H1 (cell line): Measurements from ENCODE around the gene MAPK14. TPM values are rescaled to one million over a fixed set of nuclear protein-coding genes. Genes with fewer than 3 reads are reported as not detected.

ENCODE experiments used
- CTCF ChIA-PET: fragments of 300-600 bp; sonication (Branson Sonifier 250); formaldehyde crosslinking; loops from one replicate; lab custom pipeline; 2021; ENCODE audit not compliant: partially characterized antibody; lab: Charles Lee
- POLR2A ChIA-PET: fragments of 300-600 bp; sonication (Branson Sonifier 250); formaldehyde crosslinking; loops from one replicate; lab custom pipeline; 2021; ENCODE audit warnings: inconsistent platforms; ENCODE audit not compliant: partially characterized antibody; lab: Charles Lee
- DNase-seq, 2 experiments: peaks; one replicate each; pipeline versions ENCODE4 v3.0.0 to v3.0.0-alpha.2; 2010 to 2022; ENCODE audit warnings: low spot score in 2 of 2, low read depth in 1 of 2, mixed read lengths in 1 of 2
- FAIRE-seq: peaks from 2 replicates; lab custom pipeline; 2011; peaks lifted over from hg19 to GRCh38; lab: Jason Lieb, UNC
- H2AFZ ChIP-seq: 2 replicates; pipeline ENCODE4 v1.8.1; 2012; ENCODE audit warnings: low read length, inconsistent platforms
- H2AK5ac ChIP-seq: 2 replicates; pipeline ENCODE4 v1.6.1; 2013; ENCODE audit warnings: low read depth, low read length
- H2BK120ac ChIP-seq: replicated peaks from 2 replicates; pipeline ENCODE3; 2013; ENCODE audit warnings: low read depth, low read length, inconsistent platforms
- H2BK12ac ChIP-seq: 2 replicates; pipeline ENCODE4 v1.6.1; 2013; ENCODE audit warnings: low read depth, low read length
- H2BK15ac ChIP-seq: 2 replicates; pipeline ENCODE4 v1.6.1; 2013; ENCODE audit warnings: low read length
- H2BK20ac ChIP-seq: 2 replicates; pipeline ENCODE4 v1.6.1; 2013; ENCODE audit warnings: low read length
- H2BK5ac ChIP-seq: 2 replicates; pipeline ENCODE4 v1.6.1; 2013; ENCODE audit warnings: low read depth, low read length
- H3K14ac ChIP-seq: 2 replicates; pipeline ENCODE4 v1.6.1; 2013; ENCODE audit warnings: inconsistent platforms; ENCODE audit not compliant: insufficient read length
- H3K18ac ChIP-seq: 2 replicates; pipeline ENCODE4 v1.6.1; 2013; ENCODE audit warnings: low read length; ENCODE audit errors: extremely low read depth
- H3K23ac ChIP-seq: 2 replicates; pipeline ENCODE4 v1.6.1; 2013; ENCODE audit warnings: inconsistent platforms; ENCODE audit not compliant: insufficient read length
- H3K23me2 ChIP-seq: 2 replicates; pipeline ENCODE4 v1.6.1; 2013; ENCODE audit warnings: low read depth, low read length
- H3K27ac ChIP-seq: 2 replicates; pipeline ENCODE4 v1.6.1; 2011; ENCODE audit warnings: low read depth, low read length, inconsistent platforms
- H3K27me3 ChIP-seq, 4 experiments: replicated peaks in 1 of 4; 1 replicate in 1 of 4; 2 replicates in 3 of 4; pipeline versions ENCODE4 v1.6.1 to v1.8.1; 2011 to 2013; ENCODE audit warnings: low read length in 3 of 4, mild to moderate bottlenecking in 3 of 4, inconsistent platforms in 2 of 4, mixed read lengths in 2 of 4, moderate library complexity in 1 of 4; ENCODE audit not compliant: control insufficient read depth in 3 of 4, insufficient read depth in 3 of 4; ENCODE audit errors: extremely low read depth in 1 of 4
- H3K36me3 ChIP-seq, 4 experiments: 2 replicates each; pipeline versions ENCODE4 v1.6.1 to v1.8.1; 2011 to 2013; ENCODE audit warnings: mild to moderate bottlenecking in 4 of 4, low read length in 3 of 4, moderate library complexity in 2 of 4, control low read depth in 1 of 4, inconsistent platforms in 1 of 4; ENCODE audit not compliant: insufficient read depth in 4 of 4, control insufficient read depth in 2 of 4
- H3K4ac ChIP-seq: replicated peaks from 2 replicates; pipeline ENCODE3; 2013; ENCODE audit warnings: low read length, low read depth, mixed read lengths, inconsistent platforms; ENCODE audit not compliant: insufficient read length
- H3K4me1 ChIP-seq, 4 experiments: replicated peaks in 1 of 4; 1 replicate in 1 of 4; 2 replicates in 3 of 4; pipeline versions ENCODE4 v1.6.1 to v1.8.1; 2011 to 2013; ENCODE audit warnings: low read length in 3 of 4, inconsistent platforms in 2 of 4, mixed read lengths in 1 of 4; ENCODE audit not compliant: insufficient read depth in 4 of 4, control insufficient read depth in 3 of 4
- H3K4me2 ChIP-seq, 2 experiments: 2 replicates each; pipeline versions ENCODE4 v1.6.1 to v1.8.1; 2011 to 2013; ENCODE audit warnings: low read depth in 2 of 2, low read length in 2 of 2, control low read depth in 1 of 2, inconsistent platforms in 1 of 2, mild to moderate bottlenecking in 1 of 2; ENCODE audit not compliant: insufficient read depth in 1 of 2
- H3K4me3 ChIP-seq, 4 experiments: fragments of 200-600, 300-600 bp in 1 of 4; sonication (generic), shearing (Covaris generic), sonication (Bioruptor Twin) in 1 of 4; 2 replicates each; pipeline versions ENCODE4 v1.5.1 to v1.8.1; 2011 to 2016; ENCODE audit warnings: low read length in 4 of 4, low read depth in 3 of 4, control low read depth in 2 of 4, inconsistent platforms in 2 of 4, mild to moderate bottlenecking in 2 of 4, mixed read lengths in 1 of 4, moderate library complexity in 1 of 4; ENCODE audit not compliant: insufficient read depth in 2 of 4; ENCODE audit errors: extremely low read depth in 1 of 4
- H3K56ac ChIP-seq: replicated peaks from 2 replicates; pipeline ENCODE3; 2013; ENCODE audit warnings: low read depth, mild to moderate bottlenecking, mixed read lengths, low read length, inconsistent platforms; ENCODE audit not compliant: insufficient read length
- H3K79me1 ChIP-seq: 2 replicates; pipeline ENCODE4 v1.6.1; 2013; ENCODE audit warnings: low read depth, low read length, control low read depth
- H3K79me2 ChIP-seq, 2 experiments: 2 replicates each; pipeline versions ENCODE4 v1.6.1 to v1.8.1; 2012 to 2013; ENCODE audit warnings: low read length in 2 of 2, mild to moderate bottlenecking in 2 of 2, inconsistent platforms in 1 of 2; ENCODE audit not compliant: insufficient read depth in 2 of 2, control insufficient read depth in 1 of 2
- H3K9ac ChIP-seq, 4 experiments: replicated peaks in 1 of 4; 1 replicate in 1 of 4; 2 replicates in 3 of 4; pipeline versions ENCODE4 v1.6.1 to v1.8.1; 2011 to 2013; ENCODE audit warnings: low read depth in 3 of 4, low read length in 3 of 4, control low read depth in 2 of 4, mild to moderate bottlenecking in 2 of 4, moderate library complexity in 2 of 4, inconsistent platforms in 1 of 4; ENCODE audit errors: extremely low read depth in 1 of 4
- H3K9me3 ChIP-seq, 2 experiments: 2 replicates each; pipeline versions ENCODE4 v1.6.1 to v1.8.1; 2012 to 2013; ENCODE audit warnings: mild to moderate bottlenecking in 2 of 2, moderate library complexity in 2 of 2, control low read depth in 1 of 2, inconsistent platforms in 1 of 2, low read depth in 1 of 2, low read length in 1 of 2, mixed read lengths in 1 of 2; ENCODE audit not compliant: insufficient read depth in 2 of 2
- H4K20me1 ChIP-seq, 2 experiments: replicated peaks in 1 of 2; 2 replicates each; pipeline versions ENCODE3 to v1.8.1; 2011 to 2013; ENCODE audit warnings: inconsistent platforms in 2 of 2, low read length in 2 of 2, mild to moderate bottlenecking in 1 of 2; ENCODE audit not compliant: insufficient read depth in 2 of 2, control insufficient read depth in 1 of 2
- H4K5ac ChIP-seq: 2 replicates; pipeline ENCODE4 v1.6.1; 2013; ENCODE audit warnings: low read length, low read depth, mixed read lengths, inconsistent platforms; ENCODE audit not compliant: insufficient read length
- H4K8ac ChIP-seq: 2 replicates; pipeline ENCODE4 v1.8.0; 2013; ENCODE audit warnings: mild to moderate bottlenecking, moderate library complexity, low read length, inconsistent platforms; ENCODE audit not compliant: insufficient read depth; ENCODE audit errors: extremely low read depth
- H4K91ac ChIP-seq: replicated peaks from 2 replicates; pipeline ENCODE3; 2013; ENCODE audit warnings: low read length, mixed read lengths, inconsistent platforms; ENCODE audit not compliant: insufficient read length
- CBX5 ChIP-seq: fragments of 300-800, 300-1000 bp; sonication (generic); IDR thresholded peaks from 2 replicates; pipeline ENCODE4 v1.7.1; 2016; ENCODE audit warnings: antibody characterized with exemption, low read length, low read depth
- CEBPB ChIP-seq: IDR thresholded peaks from 2 replicates; pipeline ENCODE4 v1.6.1; 2012; ENCODE audit warnings: low read depth, low read length
- JUND ChIP-seq: IDR thresholded peaks from 2 replicates; pipeline ENCODE4 v1.6.1; 2011; ENCODE audit warnings: mild to moderate bottlenecking, improper control_type of control experiment, low read length
- KDM4A ChIP-seq: IDR thresholded peaks from one replicate; pipeline ENCODE4 v1.7.1; 2012; ENCODE audit warnings: low read depth, mild to moderate bottlenecking, moderate library complexity, low read length, inconsistent platforms; ENCODE audit not compliant: severe bottlenecking
- KDM5A ChIP-seq: fragments of 200-600 bp; IDR thresholded peaks from 2 replicates; pipeline ENCODE4 v1.7.1; 2012; ENCODE audit warnings: mild to moderate bottlenecking, low read length, inconsistent platforms, mixed read lengths
- RBBP5 ChIP-seq: IDR thresholded peaks from 2 replicates; pipeline ENCODE4 v1.7.1; 2012; ENCODE audit warnings: low read depth, mild to moderate bottlenecking, inconsistent platforms, low read length, moderate library complexity, borderline replicate concordance
- SIRT6 ChIP-seq: IDR thresholded peaks from one replicate; pipeline ENCODE4 v1.7.1; 2012; ENCODE audit warnings: low read length, inconsistent platforms
- SRF ChIP-seq: IDR thresholded peaks from 2 replicates; pipeline ENCODE4 v1.6.1; 2011; ENCODE audit warnings: mild to moderate bottlenecking, low read depth, low read length, moderate library complexity
- TBP ChIP-seq: IDR thresholded peaks from 2 replicates; pipeline ENCODE4 v1.6.1; 2011; ENCODE audit warnings: low read depth, low read length, improper control_type of control experiment
- WGBS, 2 experiments: shearing (Covaris generic) in 1 of 2; methylation state at CpG; one replicate each; pipeline versions ENCODE4 v1.1.6 to v1.1.7; 2013 to 2015; ENCODE audit warnings: low lambda C conversion rate in 2 of 2, mixed read lengths in 2 of 2, inconsistent platforms in 1 of 2, low coverage in 1 of 2, missing lambda C conversion rate in 1 of 2; ENCODE audit not compliant: insufficient replicate concordance in 2 of 2, insufficient coverage in 1 of 2, insufficient read length in 1 of 2; ENCODE audit errors: extremely low coverage in 1 of 2, missing lambda C conversion rate in 1 of 2; 5-methylcytosine and 5-hydroxymethylcytosine counted together
- polyA plus RNA-seq, 7 experiments: library from polyadenylated mRNA; depleted of rRNA in 3 of 7; stranded (reverse) in 5 of 7; unstranded in 2 of 7; fragments of >200 nt in 5 of 7; fragments of 200-250 nt in 2 of 7; gene quantifications; 1 replicate in 5 of 7; 2 replicates in 1 of 7; 4 replicates in 1 of 7; pipeline versions ENCODE4 v1.2.1 to v1.2.3, GENCODE V29; 2011 to 2013; ENCODE audit warnings: missing spikeins in 2 of 7, mixed read lengths in 2 of 7
- total RNA-seq: library from RNA; stranded (reverse); fragmentation: NEBNext Ultra II Directional; extraction: Animal tissue kit (Norgen Biotek cat#: 25700); gene quantifications from 2 replicates; pipeline ENCODE4 v1.2.1, GENCODE V29; 2021

Gene MAPK14
- total and polyA plus RNA-seq, 2 of the 8 experiments (the other 6 are each of a cell fraction or from before 2014, with no cell fraction given), result 18.1 to 39.3 TPM

DNA sequence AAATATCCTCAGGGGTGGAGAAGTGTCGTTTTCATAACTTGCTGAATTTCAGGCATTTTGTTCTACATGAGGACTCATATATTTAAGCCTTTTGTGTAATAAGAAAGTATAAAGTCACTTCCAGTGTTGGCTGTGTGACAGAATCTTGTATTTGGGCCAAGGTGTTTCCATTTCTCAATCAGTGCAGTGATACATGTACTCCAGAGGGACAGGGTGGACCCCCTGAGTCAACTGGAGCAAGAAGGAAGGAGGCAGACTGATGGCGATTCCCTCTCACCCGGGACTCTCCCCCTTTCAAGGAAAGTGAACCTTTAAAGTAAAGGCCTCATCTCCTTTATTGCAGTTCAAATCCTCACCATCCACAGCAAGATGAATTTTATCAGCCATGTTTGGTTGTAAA, 82.4 kb downstream of the MAPK14 start:
- TF ChIP-seq KDM4A (no peak), RBBP5 (no peak), KDM5A (no peak), SRF (no peak), CEBPB (no peak), JUND (no peak), CBX5 (no peak), TBP (no peak), SIRT6 (no peak)
- FAIRE-seq (no peak), DNase-seq (no peak)
- H3K4me2 ChIP-seq, result no peak overlapping the region
- POLR2A ChIA-PET, result no interaction called here
- CTCF ChIA-PET, result interaction anchor here (0.8 kb wide), 1 partner anchor 14 kb away, joined by 3 read pairs; no protein-coding TSS in a partner anchor
- no peak overlapping the region for H3K56ac ChIP-seq
- H4K5ac ChIP-seq, result no peak overlapping the region
- H3K4me1 ChIP-seq, result peaks cover 0 to 6% (median 0%) of the 10 kb centered on the region in 4 experiments; a peak in 2 of 7 replicates
- H2BK20ac ChIP-seq, result no peak overlapping the region
- H3K9me3 ChIP-seq, result no peaks in the 10 kb centered on the region
- 86% methylated on average over 3 of the region's 3 CpGs; no CpG with 5 or more reads in 1 of the 2 experiments for WGBS, 2 experiments
- no peak overlapping the region for H2AK5ac ChIP-seq
- no peaks in the 10 kb centered on the region for H4K20me1 ChIP-seq
- no peak overlapping the region for H4K91ac ChIP-seq
- no peak overlapping the region for H4K8ac ChIP-seq
- no peak overlapping the region for H2AFZ ChIP-seq
- no peak overlapping the region for H3K23ac ChIP-seq
- H3K4me3 ChIP-seq, result no peak overlapping the region
- no peak overlapping the region for H3K14ac ChIP-seq
- H3K79me1 ChIP-seq, result no peaks in the 10 kb centered on the region
- no peak overlapping the region for H2BK120ac ChIP-seq
- no peak overlapping the region for H3K4ac ChIP-seq
- no peak overlapping the region for H3K27ac ChIP-seq
- H3K27me3 ChIP-seq, result no peaks in the 10 kb centered on the region
- peaks cover 0 to 24% (median 14%) of the 10 kb centered on the region in 4 experiments; a peak in 6 of 8 replicates for H3K36me3 ChIP-seq
- no peaks in the 10 kb centered on the region; the same call in 1 of the 2 replicates for H3K23me2 ChIP-seq
- H2BK5ac ChIP-seq, result no peak overlapping the region
- no peak overlapping the region for H3K9ac ChIP-seq
- H3K18ac ChIP-seq, result no peak overlapping the region
- no peak overlapping the region for H2BK15ac ChIP-seq
- no peak overlapping the region for H2BK12ac ChIP-seq
- H3K79me2 ChIP-seq, result no peaks in the 10 kb centered on the region
